ENCODE results near the gene FBF1.

- TF ChIP-seq CTCF (IDR thresholded peaks at IDR 0.05; ENCODE audit: poor library complexity, severe bottlenecking) (no peak), EP300 (conservative IDR thresholded peaks at IDR 0.05; ENCODE audit: poor library complexity, severe bottlenecking) (no peak), MXI1 (conservative IDR thresholded peaks at IDR 0.05; ENCODE audit: poor library complexity, severe bottlenecking) (no peak), POLR2AphosphoS5 (IDR thresholded peaks at IDR 0.05) (no peak), REST (IDR thresholded peaks at IDR 0.05; ENCODE audit: borderline replicate concordance) (no peak), SMC3 (conservative IDR thresholded peaks at IDR 0.05; ENCODE audit: poor library complexity) (no peak), RAD21 (conservative IDR thresholded peaks at IDR 0.05) (no peak), EZH2 (IDR thresholded peaks at IDR 0.05; ENCODE audit: borderline replicate concordance, insufficient read depth, low read length, poor library complexity, severe bottlenecking) (no peak)
Observed at GRCh38 chr17:75922173-75922961, 18.5 kb downstream of the FBF1 start.
